SH-SY5Y (cell line): ENCODE results near the gene CD2BP2.

Source experiments
- GATA2 ChIP-seq: IDR thresholded peaks from 2 replicates; pipeline ENCODE4 v1.6.1; 2011; ENCODE audit warnings: mild to moderate bottlenecking, low read depth, low read length
- GATA3 ChIP-seq: IDR thresholded peaks from 2 replicates; pipeline ENCODE4 v1.6.1; 2011; ENCODE audit warnings: low read depth, mild to moderate bottlenecking, low read length, moderate library complexity

DNA sequence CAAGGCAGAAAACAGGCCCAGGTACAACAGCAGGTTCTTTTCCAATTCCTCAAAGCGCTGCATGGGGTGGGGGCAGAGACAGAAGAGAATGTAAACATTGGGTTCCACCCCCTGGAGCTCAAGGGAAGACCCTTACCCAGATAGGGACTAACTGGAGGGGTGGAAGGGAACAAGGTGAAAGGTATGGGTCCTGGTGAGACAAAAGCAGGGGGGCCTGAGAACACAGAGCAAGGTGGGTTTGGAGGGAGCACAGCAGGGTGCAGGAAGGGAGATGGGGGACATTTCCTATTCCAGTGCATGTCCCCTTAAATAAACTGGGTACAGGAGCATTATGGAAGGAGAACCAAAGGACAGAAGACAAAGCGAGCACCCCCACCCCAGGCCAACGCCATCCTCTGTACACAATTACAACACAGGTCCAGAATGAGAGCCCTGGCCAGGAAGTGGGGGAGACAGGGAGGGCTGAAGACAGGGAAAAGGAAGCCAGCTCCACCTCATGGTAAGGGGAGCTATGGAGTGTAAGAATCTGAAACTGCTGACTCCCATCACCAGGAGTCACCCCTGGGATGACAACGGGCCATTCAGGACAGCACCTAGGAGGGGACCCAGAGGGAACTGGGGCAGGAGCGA, 2.1 kb upstream of the CD2BP2 start:
- TF ChIP-seq GATA3 (no peak), GATA2 (no peak)
